GM12878 (cell line): Measurements from ENCODE around the gene TARDBP. TPM values are rescaled to one million over a fixed set of nuclear protein-coding genes. Genes with fewer than 3 reads are reported as not detected.
"Not testable (repeated sequence)": the region's sequence is repeated elsewhere in the genome, so short reads cannot be mapped to it uniquely, and the experiment has no call there.

Source experiments
- ATAC-seq: fragments of 200-7000 bp; cut with Tn5 transposase; 3 replicates; pipeline ENCODE4 v1.9.1; 2020; ENCODE audit warnings: mild to moderate bottlenecking, moderate library complexity
- BruUV-seq: library from RNA; stranded (reverse); fragments of 400-500 nt; replicated peaks from 2 replicates; lab custom pipeline; 2021; lab: Mats Ljungman, UMichigan
- CTCF ChIA-PET: fragments of 300-600 bp; sonication (Branson Sonifier 250); formaldehyde crosslinking; extraction: SDS; loops from one replicate; lab custom pipeline; 2021; ENCODE audit warnings: inconsistent platforms; lab: Yijun Ruan, JAX
- POLR2A ChIA-PET: fragments of 350-600 bp; formaldehyde crosslinking; extraction: SDS; loops from one replicate; lab custom pipeline; 2021; ENCODE audit warnings: inconsistent platforms; lab: Charles Lee
- RAD21 ChIA-PET: fragments of 300-600 bp; sonication (Branson Sonifier 250); formaldehyde crosslinking; loops from one replicate; lab custom pipeline; 2023; ENCODE audit warnings: antibody characterized with exemption; ENCODE audit not compliant: unreplicated experiment; lab: Charles Lee
- SMC1A ChIA-PET: fragments of 300-600 bp; sonication (Branson Sonifier 250); formaldehyde crosslinking; loops from one replicate; lab custom pipeline; 2023; ENCODE audit not compliant: unreplicated experiment, uncharacterized antibody; lab: Charles Lee
- DNase-seq: peaks from one replicate; pipeline ENCODE4 v3.0.0-alpha.2; 2011; ENCODE audit warnings: low read depth, low spot score
- FAIRE-seq: peaks from 3 replicates; lab custom pipeline; 2011; peaks lifted over from hg19 to GRCh38; lab: Jason Lieb, UNC
- H2AFZ ChIP-seq: 2 replicates; pipeline ENCODE4 v1.6.0; 2011; ENCODE audit warnings: low read depth, low read length, control low read depth; ENCODE audit not compliant: control insufficient read depth
- H3K27ac ChIP-seq: 2 replicates; pipeline ENCODE4 v1.5.1; 2011; ENCODE audit warnings: control low read depth; ENCODE audit not compliant: control insufficient read depth, insufficient read depth
- H3K27me3 ChIP-seq, 2 experiments: replicated peaks in 1 of 2; 2 replicates each; pipeline versions ENCODE4 v1.6.0 to v1.6.1; 2011; ENCODE audit warnings: low read length in 1 of 2; ENCODE audit not compliant: control insufficient read depth in 2 of 2, insufficient read depth in 2 of 2
- H3K36me3 ChIP-seq, 2 experiments: 2 replicates each; pipeline ENCODE4 v1.5.1; 2011; ENCODE audit warnings: low read length in 1 of 2; ENCODE audit not compliant: control insufficient read depth in 2 of 2, insufficient read depth in 2 of 2
- H3K4me1 ChIP-seq: 2 replicates; pipeline ENCODE4 v1.6.1; 2011; ENCODE audit warnings: mild to moderate bottlenecking, low read length, moderate library complexity, mixed read lengths; ENCODE audit not compliant: control insufficient read depth, insufficient read depth
- H3K4me2 ChIP-seq: 2 replicates; pipeline ENCODE4 v1.6.0; 2011; ENCODE audit warnings: control low read depth; ENCODE audit not compliant: control insufficient read depth, insufficient read depth
- H3K4me3 ChIP-seq: fragments of 200-600 bp; sonication (generic); 2 replicates; pipeline ENCODE4 v1.5.1; 2016
- H3K79me2 ChIP-seq: 2 replicates; pipeline ENCODE4 v1.6.0; 2011; ENCODE audit warnings: low read length; ENCODE audit not compliant: control insufficient read depth, insufficient read depth
- H3K9ac ChIP-seq: 2 replicates; pipeline ENCODE4 v1.8.0; 2011; ENCODE audit warnings: low read length, control low read depth, mixed read lengths; ENCODE audit not compliant: control insufficient read depth, insufficient read depth
- H3K9me3 ChIP-seq: replicated peaks from 3 replicates; pipeline ENCODE4 v1.5.1; 2011; ENCODE audit warnings: mild to moderate bottlenecking, low read length; ENCODE audit not compliant: control insufficient read depth, insufficient read depth
- H4K20me1 ChIP-seq: 2 replicates; pipeline ENCODE4 v1.6.0; 2011; ENCODE audit not compliant: control insufficient read depth, insufficient read depth
- BHLHE40 ChIP-seq, 2 experiments: fragments of 450-650 bp in 1 of 2; IDR thresholded peaks; 2 replicates each; pipeline ENCODE4 v1.6.1; 2011 to 2017; ENCODE audit warnings: low read depth in 2 of 2, borderline replicate concordance in 1 of 2, improper control_type of control experiment in 1 of 2, low read length in 1 of 2, mild to moderate bottlenecking in 1 of 2
- BRCA1 ChIP-seq: IDR thresholded peaks from 2 replicates; pipeline ENCODE4 v1.6.1; 2011; ENCODE audit warnings: low read depth, low read length, improper control_type of control experiment
- CBX5 ChIP-seq: sonication (generic); IDR thresholded peaks from 2 replicates; pipeline ENCODE4 v1.6.1; 2016; ENCODE audit warnings: low read depth, moderate library complexity, mild to moderate bottlenecking, inconsistent platforms
- IKZF2 ChIP-seq, 2 experiments: fragments of 450-650 bp; IDR thresholded peaks; 2 replicates each; pipeline ENCODE4 v1.6.1; 2017; ENCODE audit warnings: mild to moderate bottlenecking in 2 of 2, moderate library complexity in 2 of 2
- JUNB ChIP-seq: IDR thresholded peaks from 2 replicates; pipeline ENCODE4 v1.6.1; 2016; ENCODE audit warnings: antibody characterized with exemption, mild to moderate bottlenecking
- NFIC ChIP-seq: IDR thresholded peaks from 2 replicates; pipeline ENCODE4 v1.6.1; 2012; ENCODE audit warnings: low read depth, mild to moderate bottlenecking, inconsistent platforms, low read length, moderate library complexity
- NR2F1 ChIP-seq: fragments of 450-650 bp; conservative IDR thresholded peaks from 2 replicates; pipeline ENCODE4 v1.6.1; 2017; ENCODE audit warnings: mild to moderate bottlenecking
- RAD21 ChIP-seq: IDR thresholded peaks from 2 replicates; pipeline ENCODE4 v1.6.1; 2011; ENCODE audit warnings: mild to moderate bottlenecking, low read depth, low read length, moderate library complexity; ENCODE audit not compliant: insufficient read depth
- RB1 ChIP-seq: fragments of 450-650 bp; formaldehyde crosslinking; IDR thresholded peaks from 2 replicates; pipeline ENCODE4 v1.6.1; 2017; ENCODE audit warnings: mild to moderate bottlenecking, borderline replicate concordance
- RBBP5 ChIP-seq: fragments of 200-600 bp; sonication (generic); conservative IDR thresholded peaks from 2 replicates; pipeline ENCODE4 v1.6.1; 2016
- RELB ChIP-seq: fragments of 450-650 bp; IDR thresholded peaks from 2 replicates; pipeline ENCODE4 v1.6.1; 2017; ENCODE audit warnings: low read depth, mild to moderate bottlenecking, moderate library complexity
- RFX5 ChIP-seq: IDR thresholded peaks from 2 replicates; pipeline ENCODE4 v1.6.1; 2011; ENCODE audit warnings: low read depth, low read length, improper control_type of control experiment
- ZNF217 ChIP-seq: fragments of 450-650 bp; IDR thresholded peaks from 2 replicates; pipeline ENCODE4 v1.6.1; 2017; ENCODE audit warnings: antibody characterized with exemption, mild to moderate bottlenecking
- ZNF687 ChIP-seq: fragments of 450-650 bp; IDR thresholded peaks from 2 replicates; pipeline ENCODE4 v1.6.1; 2017; ENCODE audit warnings: mild to moderate bottlenecking, moderate library complexity
- WGBS: methylation state at CpG from one replicate; pipeline ENCODE4 v1.1.6; 2016; ENCODE audit warnings: low lambda C conversion rate; ENCODE audit not compliant: insufficient replicate concordance, insufficient coverage; ENCODE audit errors: missing lambda C conversion rate; 5-methylcytosine and 5-hydroxymethylcytosine counted together
- in situ Hi-C: fragments of 300-500 bp; cut with MboI; formaldehyde crosslinking; loops from 9 replicates; pipeline ENCODE4 v1.14.3; 2018; ENCODE audit warnings: mixed read lengths
- intact Hi-C: fragments of 100-400 bp; cut with micrococcal nuclease; formaldehyde crosslinking; loops from one replicate; pipeline ENCODE4 v1.14.2; 2022; ENCODE audit not compliant: unreplicated experiment
- polyA plus RNA-seq, 11 experiments: library from polyadenylated mRNA; depleted of rRNA in 4 of 11; unstranded in 6 of 11; stranded (reverse) in 5 of 11; fragments of >200 nt; fragmentation: Nextera tagmentation in 4 of 11; fragmentation: Illumina TruSeq in 1 of 11; extraction: Ambion mirVana in 4 of 11; extraction: Trizol in 1 of 11; gene quantifications; 1 replicate in 1 of 11; 2 replicates in 10 of 11; pipeline versions ENCODE4 v1.2.1 to v1.2.3, GENCODE V29; 2011 to 2016; ENCODE audit warnings: inconsistent platforms in 2 of 11, missing spikeins in 2 of 11, low read depth in 1 of 11
- total RNA-seq, 4 experiments: library from RNA; depleted of rRNA in 3 of 4; stranded (reverse); fragments of >200 nt in 3 of 4; fragmentation: Illumina TruSeq in 1 of 4; extraction: Trizol in 1 of 4; gene quantifications; 2 replicates each; pipeline versions ENCODE4 v1.2.1 to v1.2.3, GENCODE V29; 2013 to 2021

The TARDBP gene
- total and polyA plus RNA-seq, 10 of the 15 experiments (the other 5 are each of a cell fraction or from before 2014, with no cell fraction given): 55.6 to 318 (median 192) TPM

- TF ChIP-seq ZNF687 (no peak), RAD21 (peak; percentile 64), CBX5 (no peak), BRCA1 (no peak), RBBP5 (no peak), RB1 (no peak), RFX5 (no peak)
Measured at GRCh38 chr1:11072216-11072917, 59.9 kb downstream of the TARDBP start (continued).

DNA sequence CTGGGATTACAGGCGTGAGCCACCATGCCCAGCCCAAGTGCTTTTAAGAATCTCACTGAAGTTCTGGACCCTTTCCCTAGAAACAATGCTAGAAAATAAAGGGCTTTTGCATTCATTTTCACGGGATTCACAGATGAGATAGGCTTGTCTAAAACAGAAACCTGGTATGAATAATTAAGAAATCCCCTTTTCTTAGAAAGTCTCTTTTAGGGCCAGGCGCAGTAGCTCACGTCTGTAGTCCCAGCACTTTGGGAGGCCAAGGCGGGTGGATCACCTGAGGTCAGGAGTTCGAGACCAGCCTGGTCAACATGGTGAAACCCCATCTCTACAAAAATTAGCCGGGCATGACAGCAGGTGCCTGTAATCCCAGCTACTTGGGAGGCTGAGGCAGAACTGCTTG lies 60.9 kb downstream of the TARDBP start:
- H3K4me1 ChIP-seq: peaks cover 13% of the 10 kb centered on the region
- ATAC-seq: peak; percentile 90
- POLR2A ChIA-PET: interaction anchor here (0.6 kb wide), 1 partner anchor 87 kb away, joined by 3 read pairs; no protein-coding TSS in a partner anchor
- H3K9ac ChIP-seq, BruUV-seq, FAIRE-seq, H3K4me2 ChIP-seq, H3K27me3 ChIP-seq, H3K4me3 ChIP-seq, H4K20me1 ChIP-seq, H2AFZ ChIP-seq, H3K79me2 ChIP-seq, DNase-seq, H3K9me3 ChIP-seq, intact Hi-C loops, in situ Hi-C loops: not testable (repeated sequence)
- peak overlapping the region; percentile 62 for H3K27ac ChIP-seq
- CTCF ChIA-PET: interaction anchor here (0.9 to 6.3 kb wide), 6 partner anchors 10 to 579 kb away, joined by 3 to 57 read pairs (median 4); no protein-coding TSS in a partner anchor
- 5% methylated on average over 7 of the region's 7 CpGs for WGBS
- SMC1A ChIA-PET: interaction anchor here (0.7 to 2.7 kb wide), 4 partner anchors 13 to 35 kb away, joined by 3 to 35 read pairs (median 8); partner anchors contain the start of gene EXOSC10
- peaks cover 32 to 35% of the 10 kb centered on the region in 2 experiments for H3K36me3 ChIP-seq
- RAD21 ChIA-PET: interaction anchor here (4.6 kb wide), 1 partner anchor 36 kb away, joined by 52 read pairs; no protein-coding TSS in a partner anchor
- TF ChIP-seq IKZF2 (IDR thresholded peaks at IDR 0.05): peak; percentile 27 to 43; a peak in 1 of 4 replicates
- TF ChIP-seq JUNB: peak; percentile 77
- TF ChIP-seq ZNF217: peak; percentile 56; the same call in 1 of the 2 replicates
- TF ChIP-seq BHLHE40 (IDR thresholded peaks at IDR 0.05; ENCODE audit: borderline replicate concordance in 1 of 2, low read depth in 2 of 2, low read length in 1 of 2): peak; percentile 33 to 69; a peak in 2 of 4 replicates
- TF ChIP-seq NFIC: peak; percentile 38
- peak; percentile 24; the same call in 1 of the 2 replicates for TF ChIP-seq RELB
- TF ChIP-seq NR2F1: peak; percentile 48; the same call in 1 of the 2 replicates
